NB4 (cell line): Measurements from ENCODE around the gene DNAJC22.

ENCODE experiments used
- DNase-seq: peaks from one replicate; pipeline ENCODE4 v3.0.0; 2010; ENCODE audit warnings: low read depth
- H3K4me3 ChIP-seq: one replicate; pipeline ENCODE4 v1.5.1; 2011; ENCODE audit warnings: mild to moderate bottlenecking, low read depth, low read length, moderate library complexity
- CTCF ChIP-seq: IDR thresholded peaks from one replicate; pipeline ENCODE4 v1.5.1; 2012; ENCODE audit warnings: low read depth, low read length
- MAX ChIP-seq: IDR thresholded peaks from 2 replicates; pipeline ENCODE4 v1.6.1; 2011; ENCODE audit warnings: low read depth, low read length
- MYC ChIP-seq: IDR thresholded peaks from 2 replicates; pipeline ENCODE4 v1.6.1; 2011; ENCODE audit warnings: low read depth, low read length
- POLR2A ChIP-seq: IDR thresholded peaks from 2 replicates; pipeline ENCODE4 v1.6.1; 2011; ENCODE audit warnings: mild to moderate bottlenecking; ENCODE audit not compliant: insufficient read length; ENCODE audit errors: extremely low read depth

Gene DNAJC22

GRCh38 chr12:49322708-49323523 lies 23.8 kb upstream of the DNAJC22 start, which contains the start of gene TROAP:
Gene TROAP, plus strand, starts transcription at chr12:49323255. Its CDS starts 354 bp downstream, at chr12:49323609.
- H3K4me3 ChIP-seq = peak within 1 kb of the TSS; percentile 93
- peak; percentile 99 for DNase-seq
- TF ChIP-seq CTCF (no peak), MYC (peak; percentile 36; the same call in 1 of the 2 replicates), POLR2A (peak; percentile 79), MAX (peak; percentile 11)

- peak overlapping the region; percentile 93 for H3K4me3 ChIP-seq
- TF ChIP-seq MAX (no peak), POLR2A (no peak), CTCF (no peak)
Measured at GRCh38 chr12:49323524-49324097, 23.1 kb upstream of the DNAJC22 start.

GRCh38 chr12:49325606-49326005 lies 21.1 kb upstream of the DNAJC22 start:
- no peak for DNase-seq
- H3K4me3 ChIP-seq = no peak overlapping the region
- no peak for TF ChIP-seq POLR2A
- TF ChIP-seq CTCF = no peak

More at GRCh38 chr12:49323524-49324097, 23.1 kb upstream of the DNAJC22 start:
- DNase-seq = no peak

GRCh38 chr12:49327368-49327767 lies 19.3 kb upstream of the DNAJC22 start:
- DNase-seq = no peak
- no peak overlapping the region for H3K4me3 ChIP-seq
- TF ChIP-seq CTCF = no peak
- no peak for TF ChIP-seq MAX
- no peak for TF ChIP-seq POLR2A
- TF ChIP-seq MYC = no peak

GRCh38 chr12:49327887-49328286 lies 18.8 kb upstream of the DNAJC22 start:
- no peak overlapping the region for H3K4me3 ChIP-seq
- no peak for TF ChIP-seq CTCF
- TF ChIP-seq POLR2A = no peak
- no peak for TF ChIP-seq MYC
- TF ChIP-seq MAX = no peak
- DNase-seq = no peak

- H3K4me3 ChIP-seq = no peak overlapping the region
- no peak for DNase-seq
- TF ChIP-seq CTCF = no peak
- no peak for TF ChIP-seq MYC
- no peak for TF ChIP-seq MAX
- no peak for TF ChIP-seq POLR2A
Measured at GRCh38 chr12:49328816-49329215, 17.9 kb upstream of the DNAJC22 start.
